ENCODE results near the gene ING5.

- no peak for TF ChIP-seq POLR2A (IDR thresholded peaks at IDR 0.05; ENCODE audit: extremely low read depth, insufficient read length)
- peak; percentile 54 for TF ChIP-seq CTCF (IDR thresholded peaks at IDR 0.05; ENCODE audit: low read depth, low read length)
- peak; percentile 35; the same call in 1 of the 2 replicates for TF ChIP-seq MYC (IDR thresholded peaks at IDR 0.05; ENCODE audit: low read depth, low read length)
Measured at GRCh38 chr2:241702155-241703031, 554 bp downstream of the ING5 start.

Data from NB4 (cell line).